HG03342 (cell line): ENCODE results near the gene SPOCD1.

Experiments
- ATAC-seq: cut with Tn5 transposase; IDR thresholded peaks from one replicate; pipeline ENCODE4 v1.9.1; 2021; ENCODE audit warnings: mild to moderate bottlenecking, moderate library complexity; ENCODE audit not compliant: unreplicated experiment

SPOCD1 gene

DNA sequence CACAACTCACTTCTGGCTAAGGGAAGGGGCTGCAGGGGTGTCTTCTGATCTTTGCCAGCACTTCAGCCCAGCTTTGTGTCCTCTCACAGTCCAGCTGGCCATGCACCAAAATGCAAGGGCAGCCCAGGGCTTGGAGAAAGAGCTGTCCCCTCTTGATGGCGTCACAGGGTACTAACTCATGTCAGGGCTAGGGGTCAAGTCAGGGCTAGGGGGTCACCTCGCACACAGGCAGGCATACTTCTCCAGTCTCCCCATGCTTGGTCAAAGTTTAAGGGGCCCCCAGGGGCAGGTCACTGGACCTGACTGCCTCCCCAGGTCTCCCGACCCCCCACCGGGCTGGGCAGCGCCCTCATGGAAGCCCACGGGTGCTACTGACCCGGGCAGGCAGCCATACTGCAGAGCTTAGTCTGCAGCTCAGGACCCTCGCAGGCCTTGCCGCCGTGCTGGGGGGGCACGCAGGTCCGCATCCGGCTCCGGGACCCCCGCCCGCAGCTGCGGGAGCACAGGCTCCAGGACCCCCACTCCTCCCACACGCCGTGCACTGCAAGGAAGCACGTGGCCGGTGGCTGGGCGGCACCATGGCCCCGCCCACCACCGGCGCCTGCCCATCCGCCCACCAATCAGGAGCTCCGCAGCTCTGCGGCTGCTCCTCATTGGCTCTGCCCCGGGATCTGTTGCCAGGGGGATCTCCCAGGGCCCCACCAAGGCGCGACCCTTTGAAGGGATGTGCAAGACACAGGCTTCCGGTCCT, 73.2 kb downstream of the SPOCD1 start:
- ATAC-seq, result no peak
